BE2C (cell line): Measurements from ENCODE around the gene CBLC.

Experiments used
- DNase-seq: peaks from one replicate; pipeline ENCODE4 v3.0.0-alpha.2; 2020
- H3K27me3 ChIP-seq: fragments of 250-450 bp; sonication (Bioruptor Pico); 2 replicates; pipeline ENCODE4 v1.5.1; 2020; ENCODE audit warnings: mild to moderate bottlenecking
- H3K36me3 ChIP-seq: fragments of 250-450 bp; sonication (Bioruptor Pico); 2 replicates; pipeline ENCODE4 v1.5.1; 2020; ENCODE audit warnings: mild to moderate bottlenecking
- H3K4me1 ChIP-seq: fragments of 250-450 bp; sonication (Bioruptor Pico); 2 replicates; pipeline ENCODE4 v1.5.1; 2020
- H3K4me3 ChIP-seq: 2 replicates; pipeline ENCODE4 v1.5.1; 2011; ENCODE audit warnings: low read depth, low read length
- H3K9me3 ChIP-seq: fragments of 250-450 bp; sonication (Bioruptor Pico); 2 replicates; pipeline ENCODE4 v1.5.1; 2020
- CTCF ChIP-seq: IDR thresholded peaks from 2 replicates; pipeline ENCODE4 v1.5.1; 2012; ENCODE audit warnings: mild to moderate bottlenecking, low read depth, low read length

Gene CBLC

GRCh38 chr19:44848036-44848811, 70.5 kb downstream of the CBLC start:
- Histone ChIP-seq H3K36me3 (no peaks in the 10 kb centered on the region), H3K4me3 (peak overlapping the region; percentile 71), H3K4me1 (peaks cover 24% of the 10 kb centered on the region), H3K9me3 (no peaks in the 10 kb centered on the region), H3K27me3 (peaks cover 9% of the 10 kb centered on the region)
- no peak for TF ChIP-seq CTCF
- peak; percentile 31 for DNase-seq

GRCh38 chr19:44848812-44849447, 71.2 kb downstream of the CBLC start:
- Histone ChIP-seq H3K4me1 (peaks cover 24% of the 10 kb centered on the region), H3K9me3 (no peaks in the 10 kb centered on the region), H3K27me3 (peaks cover 9% of the 10 kb centered on the region), H3K36me3 (no peaks in the 10 kb centered on the region), H3K4me3 (peak overlapping the region; percentile 71)
- no peak for TF ChIP-seq CTCF
- DNase-seq, result peak; percentile 47
